SK-N-SH (cell line): ENCODE measurements around the gene PARP11. TPM values are rescaled to one million over a fixed set of nuclear protein-coding genes. Genes with fewer than 3 reads are reported as not detected.

Experiments used
- CTCF ChIA-PET: fragments of 300-600, 350-600 bp; formaldehyde crosslinking; extraction: SDS; loops from one replicate; lab custom pipeline; 2021; lab: Yijun Ruan, JAX
- POLR2A ChIA-PET: fragments of 350-600 bp; sonication (Branson Sonifier 250); formaldehyde crosslinking; extraction: SDS; loops from one replicate; lab custom pipeline; 2020; ENCODE audit warnings: antibody characterized with exemption, inconsistent platforms; lab: Yijun Ruan, JAX
- DNase-seq: peaks from one replicate; pipeline ENCODE4 v3.0.0; 2012
- H2AFZ ChIP-seq: fragments of 200-600 bp; sonication (generic); 2 replicates; pipeline ENCODE4 v1.8.1; 2016; ENCODE audit warnings: antibody characterized with exemption, mild to moderate bottlenecking, low read depth
- H3F3A ChIP-seq: fragments of 200-600 bp; sonication (generic); replicated peaks from 2 replicates; pipeline ENCODE3; 2016; ENCODE audit warnings: antibody characterized with exemption, mild to moderate bottlenecking; ENCODE audit not compliant: insufficient read depth
- H3K27ac ChIP-seq, 2 experiments: fragments of 200-500 bp in 1 of 2; fragments of 200-600 bp in 1 of 2; sonication (Bioruptor generic) in 1 of 2; sonication (generic), shearing (Covaris generic) in 1 of 2; 2 replicates each; pipeline versions ENCODE4 v1.5.1 to v1.6.1; 2014 to 2016; ENCODE audit warnings: low read depth in 2 of 2, inconsistent platforms in 1 of 2, low read length in 1 of 2, mild to moderate bottlenecking in 1 of 2, mixed read lengths in 1 of 2
- H3K27me3 ChIP-seq: fragments of 200-600 bp; sonication (generic), shearing (Covaris generic); 2 replicates; pipeline ENCODE4 v1.6.1; 2016; ENCODE audit warnings: mixed run types; ENCODE audit not compliant: insufficient read depth
- H3K36me3 ChIP-seq, 2 experiments: fragments of 200-500 bp in 1 of 2; fragments of 200-600 bp in 1 of 2; sonication (Bioruptor generic) in 1 of 2; sonication (generic) in 1 of 2; replicated peaks in 1 of 2; 2 replicates each; pipeline versions ENCODE3 to v1.5.1; 2014 to 2016; ENCODE audit warnings: low read length in 1 of 2, mild to moderate bottlenecking in 1 of 2; ENCODE audit not compliant: insufficient read depth in 2 of 2, control insufficient read depth in 1 of 2
- H3K4me1 ChIP-seq, 2 experiments: fragments of 200-500 bp in 1 of 2; fragments of 200-600 bp in 1 of 2; sonication (Bioruptor generic) in 1 of 2; sonication (generic), shearing (Covaris generic) in 1 of 2; 2 replicates each; pipeline versions ENCODE4 v1.5.1 to v1.6.1; 2014 to 2016; ENCODE audit warnings: low read depth in 1 of 2, low read length in 1 of 2, mixed run types in 1 of 2; ENCODE audit not compliant: insufficient read depth in 2 of 2, control insufficient read depth in 1 of 2
- H3K4me2 ChIP-seq: fragments of 200-600 bp; sonication (generic), shearing (Covaris generic); 2 replicates; pipeline ENCODE4 v1.6.1; 2017; ENCODE audit warnings: mixed run types
- H3K4me3 ChIP-seq, 2 experiments: fragments of 200-500 bp in 1 of 2; fragments of 200-600 bp in 1 of 2; sonication (Bioruptor generic) in 1 of 2; sonication (generic), shearing (Covaris generic) in 1 of 2; 2 replicates each; pipeline versions ENCODE4 v1.5.1 to v1.8.1; 2014 to 2016; ENCODE audit warnings: low read depth in 2 of 2, inconsistent platforms in 1 of 2, low read length in 1 of 2, mild to moderate bottlenecking in 1 of 2, mixed read lengths in 1 of 2, moderate library complexity in 1 of 2
- H3K79me2 ChIP-seq: fragments of 200-600 bp; sonication (generic); 2 replicates; pipeline ENCODE4 v1.8.1; 2017; ENCODE audit warnings: mild to moderate bottlenecking; ENCODE audit not compliant: insufficient read depth
- H3K9ac ChIP-seq: fragments of 200-600 bp; sonication (generic); 2 replicates; pipeline ENCODE4 v1.6.1; 2017; ENCODE audit warnings: mixed run types
- H3K9me2 ChIP-seq: fragments of 200-600 bp; sonication (generic); 2 replicates; pipeline ENCODE4 v1.6.1; 2017; ENCODE audit warnings: mixed run types
- H3K9me3 ChIP-seq: fragments of 200-600 bp; sonication (generic); 2 replicates; pipeline ENCODE4 v1.6.1; 2017; ENCODE audit warnings: mixed run types, mild to moderate bottlenecking, moderate library complexity
- H4K20me1 ChIP-seq: fragments of 200-600 bp; sonication (generic); 2 replicates; pipeline ENCODE4 v1.6.1; 2017; ENCODE audit warnings: mild to moderate bottlenecking, mixed run types; ENCODE audit not compliant: insufficient read depth
- EZH2phosphoT487 ChIP-seq: fragments of 200-600 bp; sonication (generic); IDR thresholded peaks from 2 replicates; pipeline ENCODE4 v1.6.1; 2017; ENCODE audit warnings: low read depth, mixed run types, mild to moderate bottlenecking, antibody characterized with exemption, moderate library complexity, borderline replicate concordance
- GABPA ChIP-seq: IDR thresholded peaks from 2 replicates; pipeline ENCODE4 v1.4.0; 2012; ENCODE audit warnings: low read depth, mild to moderate bottlenecking
- GATA2 ChIP-seq: sonication (generic); formaldehyde crosslinking; IDR thresholded peaks from 2 replicates; pipeline ENCODE4 v1.5.0; 2020; ENCODE audit warnings: mild to moderate bottlenecking, missing genetic modification reagents
- JUND ChIP-seq: IDR thresholded peaks from 2 replicates; pipeline ENCODE4 v1.4.0; 2012
- MEF2A ChIP-seq: IDR thresholded peaks from 2 replicates; pipeline ENCODE4 v1.4.0; 2012; ENCODE audit warnings: low read depth, borderline replicate concordance
- MXI1 ChIP-seq: IDR thresholded peaks from 2 replicates; pipeline ENCODE4 v1.6.1; 2012; ENCODE audit warnings: mild to moderate bottlenecking, low read depth, low read length, improper control_type of control experiment
- POLR2AphosphoS5 ChIP-seq: IDR thresholded peaks from 2 replicates; pipeline ENCODE4 v1.6.1; 2012; ENCODE audit warnings: low read depth, low read length
- RCOR1 ChIP-seq: fragments of 150-350 bp; IDR thresholded peaks from 2 replicates; pipeline ENCODE4 v1.6.1; 2017; ENCODE audit warnings: antibody characterized with exemption, low read length
- WGBS: methylation state at CpG from one replicate; pipeline ENCODE4 v1.1.6; 2017; ENCODE audit warnings: low lambda C conversion rate; 5-methylcytosine and 5-hydroxymethylcytosine counted together
- polyA plus RNA-seq, 3 experiments: library from polyadenylated mRNA; depleted of rRNA; stranded (reverse); fragments of >200 nt; gene quantifications; 2 replicates each; pipeline ENCODE4 v1.2.3, GENCODE V29; 2012
- TF ChIP-seq, protein P1 (sequence below): IDR thresholded peaks from 2 replicates; pipeline ENCODE4 v1.6.1; 2012; ENCODE audit warnings: mild to moderate bottlenecking, low read depth, low read length, moderate library complexity
- TF ChIP-seq, protein P2 (sequence below): fragments of 200-600 bp; sonication (generic); IDR thresholded peaks from 2 replicates; pipeline ENCODE4 v1.6.1; 2017; ENCODE audit warnings: antibody characterized with exemption, mild to moderate bottlenecking, moderate library complexity
- TF ChIP-seq, protein P3 (sequence below): IDR thresholded peaks from 2 replicates; pipeline ENCODE4 v1.4.0; 2012; ENCODE audit warnings: low read depth
- TF ChIP-seq, protein P4 (sequence below): IDR thresholded peaks from 2 replicates; pipeline ENCODE4; 2012
- TF ChIP-seq, protein P5 (sequence below): fragments of 150-350 bp; IDR thresholded peaks from 2 replicates; pipeline ENCODE4 v1.6.1; 2017; ENCODE audit warnings: antibody characterized with exemption, low read length, low read depth, borderline replicate concordance

PARP11 gene
- polyA plus RNA-seq, 1 of the 3 experiments (the other 2 are of a cell fraction) = 1.8 TPM

DNA sequence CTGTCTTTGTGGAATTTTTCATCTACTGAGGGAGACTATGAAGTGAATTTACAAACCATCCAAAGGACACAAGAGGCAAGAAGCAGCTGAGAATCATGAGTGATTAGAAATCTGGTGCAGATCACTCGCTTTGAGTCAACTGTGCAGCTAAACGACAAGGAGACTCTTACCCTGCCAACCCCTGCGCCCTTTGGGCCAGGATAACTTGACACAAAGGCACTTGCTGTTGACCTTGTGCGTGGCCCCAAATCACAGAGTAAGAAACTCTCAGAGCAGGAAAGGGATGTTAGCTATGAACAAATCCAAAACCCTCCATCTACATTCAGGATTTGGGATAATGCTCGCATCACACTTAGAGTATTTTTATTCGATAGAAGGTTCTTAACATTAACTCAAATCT is 11.5 kb upstream of the PARP11 start (continued):
- TF ChIP-seq POLR2AphosphoS5 = no peak
- TF ChIP-seq, all 33 proteins: peak for 0

DNA sequence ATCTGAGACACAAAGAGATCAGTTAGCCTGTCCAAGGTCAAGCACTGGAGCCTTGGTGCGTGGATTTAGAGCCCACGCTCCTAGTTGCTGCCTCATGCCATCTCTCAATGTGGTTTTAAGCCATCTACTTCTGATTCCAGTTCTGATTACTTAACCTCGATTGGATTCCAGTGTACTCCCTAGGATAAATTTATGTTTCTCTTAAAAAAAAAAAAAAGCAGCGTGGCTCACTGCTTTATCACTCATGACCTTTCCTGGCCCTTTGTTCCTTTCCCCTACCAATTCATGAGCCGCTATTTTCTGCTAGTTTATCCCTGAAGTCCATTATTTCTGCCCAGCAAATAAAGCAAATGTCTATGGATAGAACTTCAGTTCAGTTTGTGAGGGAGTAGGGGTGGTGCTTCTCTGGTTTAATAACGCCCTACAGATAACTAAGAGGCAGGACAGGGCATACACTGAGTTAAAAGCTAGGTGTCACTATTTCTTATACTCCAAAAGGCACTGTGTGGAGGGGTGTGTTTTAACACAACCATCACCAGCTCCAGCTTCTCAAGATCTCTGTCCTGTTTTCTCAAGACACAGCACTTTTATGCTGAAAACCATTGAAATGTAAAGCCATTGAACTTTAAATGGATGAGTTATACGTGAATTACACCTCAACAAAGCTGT is 9.8 kb upstream of the PARP11 start:
- Histone ChIP-seq H3F3A (no peaks in the 10 kb centered on the region), H3K79me2 (no peaks in the 10 kb centered on the region), H3K9me2 (no peaks in the 10 kb centered on the region), H3K4me1 (no peaks in the 10 kb centered on the region; a peak in 1 of 4 replicates), H3K36me3 (no peaks in the 10 kb centered on the region), H3K4me3 (no peak overlapping the region), H3K9me3 (no peaks in the 10 kb centered on the region), H3K27me3 (peaks cover 51% of the 10 kb centered on the region), H4K20me1 (no peaks in the 10 kb centered on the region), H3K4me2 (no peak overlapping the region), H2AFZ (no peak overlapping the region), H3K27ac (no peak overlapping the region), H3K9ac (no peak overlapping the region)
- WGBS = 7% methylated on average over 7 of the region's 7 CpGs
- ChIA-PET CTCF (interaction anchor here (0.8 to 9.6 kb wide), 4 partner anchors 10 to 395 kb away, joined by 3 to 193 read pairs (median 46); no protein-coding TSS in a partner anchor), POLR2A (no interaction called here)
- TF ChIP-seq, protein P1, sequence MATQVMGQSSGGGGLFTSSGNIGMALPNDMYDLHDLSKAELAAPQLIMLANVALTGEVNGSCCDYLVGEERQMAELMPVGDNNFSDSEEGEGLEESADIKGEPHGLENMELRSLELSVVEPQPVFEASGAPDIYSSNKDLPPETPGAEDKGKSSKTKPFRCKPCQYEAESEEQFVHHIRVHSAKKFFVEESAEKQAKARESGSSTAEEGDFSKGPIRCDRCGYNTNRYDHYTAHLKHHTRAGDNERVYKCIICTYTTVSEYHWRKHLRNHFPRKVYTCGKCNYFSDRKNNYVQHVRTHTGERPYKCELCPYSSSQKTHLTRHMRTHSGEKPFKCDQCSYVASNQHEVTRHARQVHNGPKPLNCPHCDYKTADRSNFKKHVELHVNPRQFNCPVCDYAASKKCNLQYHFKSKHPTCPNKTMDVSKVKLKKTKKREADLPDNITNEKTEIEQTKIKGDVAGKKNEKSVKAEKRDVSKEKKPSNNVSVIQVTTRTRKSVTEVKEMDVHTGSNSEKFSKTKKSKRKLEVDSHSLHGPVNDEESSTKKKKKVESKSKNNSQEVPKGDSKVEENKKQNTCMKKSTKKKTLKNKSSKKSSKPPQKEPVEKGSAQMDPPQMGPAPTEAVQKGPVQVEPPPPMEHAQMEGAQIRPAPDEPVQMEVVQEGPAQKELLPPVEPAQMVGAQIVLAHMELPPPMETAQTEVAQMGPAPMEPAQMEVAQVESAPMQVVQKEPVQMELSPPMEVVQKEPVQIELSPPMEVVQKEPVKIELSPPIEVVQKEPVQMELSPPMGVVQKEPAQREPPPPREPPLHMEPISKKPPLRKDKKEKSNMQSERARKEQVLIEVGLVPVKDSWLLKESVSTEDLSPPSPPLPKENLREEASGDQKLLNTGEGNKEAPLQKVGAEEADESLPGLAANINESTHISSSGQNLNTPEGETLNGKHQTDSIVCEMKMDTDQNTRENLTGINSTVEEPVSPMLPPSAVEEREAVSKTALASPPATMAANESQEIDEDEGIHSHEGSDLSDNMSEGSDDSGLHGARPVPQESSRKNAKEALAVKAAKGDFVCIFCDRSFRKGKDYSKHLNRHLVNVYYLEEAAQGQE = no peak
- TF ChIP-seq POLR2AphosphoS5 (no peak), GATA2 (CRISPR knock-in tag) (no peak), MXI1 (no peak), EZH2phosphoT487 (no peak), RCOR1 (no peak), JUND (no peak), MEF2A (no peak), GABPA (no peak)
- TF ChIP-seq, protein P2, sequence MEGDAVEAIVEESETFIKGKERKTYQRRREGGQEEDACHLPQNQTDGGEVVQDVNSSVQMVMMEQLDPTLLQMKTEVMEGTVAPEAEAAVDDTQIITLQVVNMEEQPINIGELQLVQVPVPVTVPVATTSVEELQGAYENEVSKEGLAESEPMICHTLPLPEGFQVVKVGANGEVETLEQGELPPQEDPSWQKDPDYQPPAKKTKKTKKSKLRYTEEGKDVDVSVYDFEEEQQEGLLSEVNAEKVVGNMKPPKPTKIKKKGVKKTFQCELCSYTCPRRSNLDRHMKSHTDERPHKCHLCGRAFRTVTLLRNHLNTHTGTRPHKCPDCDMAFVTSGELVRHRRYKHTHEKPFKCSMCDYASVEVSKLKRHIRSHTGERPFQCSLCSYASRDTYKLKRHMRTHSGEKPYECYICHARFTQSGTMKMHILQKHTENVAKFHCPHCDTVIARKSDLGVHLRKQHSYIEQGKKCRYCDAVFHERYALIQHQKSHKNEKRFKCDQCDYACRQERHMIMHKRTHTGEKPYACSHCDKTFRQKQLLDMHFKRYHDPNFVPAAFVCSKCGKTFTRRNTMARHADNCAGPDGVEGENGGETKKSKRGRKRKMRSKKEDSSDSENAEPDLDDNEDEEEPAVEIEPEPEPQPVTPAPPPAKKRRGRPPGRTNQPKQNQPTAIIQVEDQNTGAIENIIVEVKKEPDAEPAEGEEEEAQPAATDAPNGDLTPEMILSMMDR = no peak
- TF ChIP-seq, protein P3, sequence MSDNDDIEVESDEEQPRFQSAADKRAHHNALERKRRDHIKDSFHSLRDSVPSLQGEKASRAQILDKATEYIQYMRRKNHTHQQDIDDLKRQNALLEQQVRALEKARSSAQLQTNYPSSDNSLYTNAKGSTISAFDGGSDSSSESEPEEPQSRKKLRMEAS = no peak
- TF ChIP-seq, protein P4, sequence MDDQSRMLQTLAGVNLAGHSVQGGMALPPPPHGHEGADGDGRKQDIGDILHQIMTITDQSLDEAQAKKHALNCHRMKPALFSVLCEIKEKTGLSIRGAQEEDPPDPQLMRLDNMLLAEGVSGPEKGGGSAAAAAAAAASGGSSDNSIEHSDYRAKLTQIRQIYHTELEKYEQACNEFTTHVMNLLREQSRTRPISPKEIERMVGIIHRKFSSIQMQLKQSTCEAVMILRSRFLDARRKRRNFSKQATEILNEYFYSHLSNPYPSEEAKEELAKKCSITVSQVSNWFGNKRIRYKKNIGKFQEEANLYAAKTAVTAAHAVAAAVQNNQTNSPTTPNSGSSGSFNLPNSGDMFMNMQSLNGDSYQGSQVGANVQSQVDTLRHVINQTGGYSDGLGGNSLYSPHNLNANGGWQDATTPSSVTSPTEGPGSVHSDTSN = no peak
- TF ChIP-seq, protein P5, sequence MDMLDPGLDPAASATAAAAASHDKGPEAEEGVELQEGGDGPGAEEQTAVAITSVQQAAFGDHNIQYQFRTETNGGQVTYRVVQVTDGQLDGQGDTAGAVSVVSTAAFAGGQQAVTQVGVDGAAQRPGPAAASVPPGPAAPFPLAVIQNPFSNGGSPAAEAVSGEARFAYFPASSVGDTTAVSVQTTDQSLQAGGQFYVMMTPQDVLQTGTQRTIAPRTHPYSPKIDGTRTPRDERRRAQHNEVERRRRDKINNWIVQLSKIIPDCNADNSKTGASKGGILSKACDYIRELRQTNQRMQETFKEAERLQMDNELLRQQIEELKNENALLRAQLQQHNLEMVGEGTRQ = no peak
- DNase-seq = no peak
